ENCODE measurements around the gene JMJD6. TPM values are rescaled to one million over a fixed set of nuclear protein-coding genes. Genes with fewer than 3 reads are reported as not detected.

JMJD6 gene
- total and polyA plus RNA-seq, 9 of the 15 experiments (the other 6 are each of a cell fraction or from before 2014, with no cell fraction given): 2.5 to 52.3 (median 36.3) TPM

GRCh38 chr17:76726776-76727718, 641 bp upstream of the JMJD6 start, which contains the start of gene METTL23 (continued):
- no peak for TF ChIP-seq POU5F1 (IDR thresholded peaks at IDR 0.05; ENCODE audit: borderline replicate concordance, low read depth, low read length, partially characterized antibody)
- TF ChIP-seq FOXP1 (CRISPR knock-in tag; IDR thresholded peaks at IDR 0.05): peak; percentile 81
- TF ChIP-seq ZNF408 (CRISPR knock-in tag; IDR thresholded peaks at IDR 0.05; ENCODE audit: low read depth): no peak
- no peak for TF ChIP-seq TCFL5 (CRISPR knock-in tag; conservative IDR thresholded peaks at IDR 0.05)
- TF ChIP-seq SMARCA5 (IDR thresholded peaks at IDR 0.05): no peak
- TF ChIP-seq ZNF41 (CRISPR knock-in tag; conservative IDR thresholded peaks at IDR 0.05): no peak
- no peak for TF ChIP-seq BRCA1 (IDR thresholded peaks at IDR 0.05)
- no peak; the same call in 1 of the 2 replicates for TF ChIP-seq BRCA1 (CRISPR knock-in tag; IDR thresholded peaks at IDR 0.05)
- no peak for TF ChIP-seq ZNF778 (CRISPR knock-in tag; IDR thresholded peaks at IDR 0.05)
- TF ChIP-seq ZNF311 (CRISPR knock-in tag; IDR thresholded peaks at IDR 0.05): no peak
- TF ChIP-seq PCBP2 (IDR thresholded peaks at IDR 0.05; ENCODE audit: low read depth, low read length, poor library complexity, severe bottlenecking): no peak
- no peak; the same call in 1 of the 2 replicates for TF ChIP-seq C11orf30 (IDR thresholded peaks at IDR 0.05; ENCODE audit: low read depth)
- TF ChIP-seq STAT6 (CRISPR knock-in tag; IDR thresholded peaks at IDR 0.05): no peak
- TF ChIP-seq KAT8 (IDR thresholded peaks at IDR 0.05; ENCODE audit: low read depth): no peak
- no peak for TF ChIP-seq DIDO1 (tag; IDR thresholded peaks at IDR 0.05; ENCODE audit: low read depth)
- TF ChIP-seq HINFP (tag; conservative IDR thresholded peaks at IDR 0.05; ENCODE audit: low read depth): peak; percentile 73; the same call in 1 of the 2 replicates
- TF ChIP-seq NR2C1 (IDR thresholded peaks at IDR 0.05): no peak
- peak; percentile 33; the same call in 1 of the 2 replicates for TF ChIP-seq NR2C1 (tag; IDR thresholded peaks at IDR 0.05)
- TF ChIP-seq, protein P1, sequence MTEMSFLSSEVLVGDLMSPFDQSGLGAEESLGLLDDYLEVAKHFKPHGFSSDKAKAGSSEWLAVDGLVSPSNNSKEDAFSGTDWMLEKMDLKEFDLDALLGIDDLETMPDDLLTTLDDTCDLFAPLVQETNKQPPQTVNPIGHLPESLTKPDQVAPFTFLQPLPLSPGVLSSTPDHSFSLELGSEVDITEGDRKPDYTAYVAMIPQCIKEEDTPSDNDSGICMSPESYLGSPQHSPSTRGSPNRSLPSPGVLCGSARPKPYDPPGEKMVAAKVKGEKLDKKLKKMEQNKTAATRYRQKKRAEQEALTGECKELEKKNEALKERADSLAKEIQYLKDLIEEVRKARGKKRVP (CRISPR knock-in tag; IDR thresholded peaks at IDR 0.05): no peak
- TF ChIP-seq CBX1 (IDR thresholded peaks at IDR 0.05; ENCODE audit: low read depth): peak; percentile 72
